OCI-M2 (cell line): ENCODE data around the gene SP3.

Source experiments
- DNase-seq: peaks from one replicate; lab custom pipeline; 2025; ENCODE audit not compliant: unreplicated experiment; lab: John Stamatoyannopoulos, UW

The SP3 gene

GRCh38 chr2:173965372-173966025, at the start of gene SP3:
Gene SP3, minus strand, starts transcription at chr2:173965373. Its CDS starts 202 bp downstream, at chr2:173965171.
- DNase-seq, result peak; percentile 27

DNA sequence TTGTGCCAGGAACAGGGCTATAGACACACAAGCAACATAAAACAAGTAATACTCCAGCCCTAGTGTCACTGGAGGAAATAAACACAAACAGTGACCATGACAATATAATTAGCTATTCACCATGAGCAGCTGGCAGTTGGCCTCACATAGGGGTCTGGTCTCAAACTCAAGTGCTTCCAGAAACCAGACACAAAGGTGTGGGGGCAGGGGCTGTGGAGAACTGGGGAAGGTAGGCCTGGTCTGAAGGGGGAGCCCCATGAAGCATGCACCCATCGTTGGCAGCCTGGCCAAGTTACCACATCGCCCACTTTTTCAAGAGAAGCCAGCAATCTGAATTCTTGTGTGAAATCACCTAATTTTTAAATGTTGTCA, 49.5 kb upstream of the SP3 start:
- no peak for DNase-seq

DNA sequence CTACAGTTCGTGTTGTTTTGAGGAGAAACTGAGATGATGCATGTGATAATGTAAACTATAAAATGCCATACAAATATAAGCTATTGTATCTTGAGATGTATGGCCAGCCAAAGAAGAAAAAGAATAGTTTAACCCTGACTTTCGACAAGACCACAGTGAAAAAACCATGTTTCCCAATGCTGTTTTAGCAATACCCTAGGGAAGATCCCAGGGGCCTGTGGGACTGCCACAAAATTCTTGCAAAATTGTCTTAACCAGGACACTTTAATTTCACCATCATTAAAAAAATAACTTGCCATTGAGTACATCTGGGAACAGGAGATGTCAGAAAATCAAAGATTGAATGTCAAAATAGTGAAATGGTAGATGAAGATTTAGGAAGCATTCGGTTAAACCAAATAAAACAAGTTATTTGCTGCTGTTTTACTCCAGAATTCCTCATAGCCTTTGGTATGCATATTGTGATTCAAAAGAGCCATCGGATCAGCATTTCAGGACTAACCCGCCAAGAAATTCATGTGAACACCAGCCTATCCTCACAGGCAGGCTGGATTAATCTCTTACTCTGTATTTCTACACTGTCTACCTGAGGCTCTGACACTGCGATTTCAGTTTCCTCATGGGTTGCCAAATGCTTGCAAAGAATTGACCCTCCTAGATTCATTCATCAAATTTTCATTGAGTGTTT, 49.0 kb upstream of the SP3 start:
- DNase-seq, result no peak

DNA sequence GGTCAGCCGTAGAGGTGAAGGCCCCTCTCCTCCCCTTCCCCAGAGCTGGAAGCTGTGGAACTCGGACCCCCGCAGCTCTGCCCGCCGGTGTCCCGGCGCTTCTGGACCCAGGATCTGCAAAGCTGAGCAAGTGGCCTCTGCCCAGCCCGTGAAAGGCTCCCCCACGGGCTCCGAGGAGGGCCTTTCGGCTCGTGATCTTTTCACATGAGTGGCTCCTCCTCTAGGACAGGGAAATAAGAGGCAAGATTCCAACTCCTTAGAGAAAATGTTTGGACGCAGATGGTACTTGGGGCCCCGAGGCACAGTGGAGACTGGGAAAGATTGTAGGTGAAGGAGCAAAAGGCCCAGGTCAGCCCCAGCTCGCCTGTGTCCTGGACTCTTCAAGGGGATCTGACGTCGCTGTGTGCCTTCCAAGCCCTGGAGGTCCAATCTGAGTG, 48.2 kb upstream of the SP3 start:
- DNase-seq, result no peak

DNA sequence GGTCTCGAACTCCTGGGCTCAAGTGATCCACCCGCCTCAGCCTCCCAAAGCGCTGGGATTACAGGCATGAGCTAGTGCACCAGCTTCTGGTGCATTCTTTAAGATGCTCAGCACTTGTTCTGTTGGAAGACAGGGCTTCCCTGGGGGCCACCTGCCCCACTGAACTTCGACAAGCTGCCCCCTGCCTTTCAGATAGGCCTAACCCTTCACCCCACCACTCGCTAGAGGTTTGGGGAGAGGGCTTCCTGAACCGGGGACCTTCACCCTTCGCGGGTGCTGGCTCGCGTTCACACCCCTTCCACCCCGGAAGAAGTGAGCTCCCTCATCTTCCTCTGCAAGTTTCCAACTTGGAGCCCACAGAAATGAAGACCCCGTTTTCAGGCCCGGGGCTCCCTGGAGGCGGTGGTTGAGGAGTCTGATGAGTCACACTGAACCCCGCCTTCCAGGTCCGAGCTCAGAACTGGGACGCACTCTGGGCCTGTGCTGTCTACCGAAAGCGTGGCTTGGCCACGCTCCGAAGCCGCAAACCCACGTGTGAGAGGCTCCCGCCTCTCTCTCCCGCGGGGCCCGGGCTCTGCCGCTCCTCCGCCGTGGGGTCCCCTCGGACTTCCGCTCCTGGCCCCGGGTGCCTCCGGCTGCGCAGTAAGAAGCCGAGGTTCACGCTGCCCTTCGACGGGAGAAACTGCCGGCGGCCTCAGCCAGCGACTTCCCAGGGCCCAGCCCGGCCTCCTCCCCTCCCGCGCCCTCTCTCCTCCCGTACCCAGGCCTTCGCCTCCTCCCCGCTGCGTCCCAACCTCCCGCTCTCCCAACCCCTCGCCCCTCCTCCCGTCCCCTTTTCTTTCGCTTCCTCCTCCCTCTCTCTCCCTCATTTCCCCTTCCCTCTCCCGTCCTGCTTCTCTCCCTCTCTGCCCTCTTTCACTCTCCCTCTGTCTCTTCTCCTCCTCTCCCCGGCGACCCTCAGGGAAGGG, 47.5 kb upstream of the SP3 start:
- no peak for DNase-seq

GRCh38 chr2:174011796-174012195, 46.6 kb upstream of the SP3 start:
- DNase-seq, result no peak

DNA sequence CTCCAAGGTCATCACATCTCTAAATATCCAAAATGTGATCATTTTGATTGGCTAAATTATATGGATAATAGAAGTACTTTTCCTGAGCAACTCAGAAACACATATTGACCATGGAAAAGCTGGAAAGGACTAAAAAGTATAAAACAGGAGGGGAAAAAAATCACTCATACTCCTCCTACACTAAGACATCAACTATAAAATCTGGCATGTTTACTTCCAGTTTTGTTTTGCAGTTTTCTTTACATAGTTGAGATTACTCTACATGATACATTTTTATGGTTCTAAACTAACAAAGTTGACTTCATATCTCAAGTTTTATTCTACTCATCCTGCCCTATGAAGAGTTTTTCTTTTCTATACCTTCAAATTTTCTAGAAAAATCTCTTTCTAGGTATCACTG, 46.0 kb upstream of the SP3 start:
- no peak for DNase-seq

DNA sequence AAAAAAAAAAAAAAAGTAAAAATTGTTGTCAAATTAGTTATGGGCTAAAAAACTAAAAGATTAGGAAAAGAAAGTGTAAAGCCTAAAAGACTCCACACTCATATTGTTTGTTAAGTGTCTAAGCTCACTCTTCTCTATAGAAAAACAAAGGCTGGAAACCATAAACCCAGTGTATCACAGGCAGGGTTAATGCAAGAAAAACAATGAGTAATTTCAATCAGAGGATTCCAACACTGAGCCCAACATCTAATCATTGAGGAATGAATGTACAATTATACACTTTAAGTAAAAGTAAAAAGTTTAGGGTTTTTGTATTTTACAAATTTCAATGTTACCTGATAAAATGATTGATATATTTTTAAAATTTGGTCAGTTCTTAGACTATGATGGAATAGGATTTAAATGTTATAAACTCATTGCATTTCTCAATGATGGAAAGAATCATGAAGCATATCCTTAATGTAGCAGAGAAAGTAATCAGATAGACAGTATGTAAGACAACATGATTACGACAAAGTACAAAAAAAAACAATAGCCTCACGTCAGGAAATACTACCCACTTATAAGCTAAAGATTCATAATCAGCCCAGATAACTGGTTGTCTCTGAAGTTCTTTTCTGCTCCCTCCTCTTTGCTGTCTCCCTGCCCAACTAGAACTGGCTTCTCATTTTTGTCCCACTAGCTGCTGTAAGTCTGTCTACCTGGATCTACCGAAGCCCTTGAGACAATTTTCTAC, 44.5 kb upstream of the SP3 start:
- no peak for DNase-seq

DNA sequence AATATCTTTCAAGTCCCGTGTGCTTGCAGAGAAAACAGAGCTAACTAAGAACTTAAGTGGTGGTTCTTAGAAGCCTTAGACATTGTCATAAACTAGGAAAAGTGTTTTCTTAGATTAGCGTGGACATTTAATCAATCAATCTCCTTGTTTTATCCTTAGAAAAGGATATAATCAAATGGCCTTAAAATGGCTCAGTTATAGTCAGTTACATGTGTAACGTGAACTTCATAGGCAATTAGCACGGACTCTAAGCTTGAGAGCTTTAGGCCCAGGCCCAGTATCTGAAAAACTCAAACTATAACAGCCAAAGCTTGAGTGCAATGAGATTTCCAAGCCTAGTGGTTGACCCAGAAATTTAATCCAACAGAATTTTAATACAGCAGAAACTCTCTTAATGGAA, 43.5 kb upstream of the SP3 start:
- no peak for DNase-seq

DNA sequence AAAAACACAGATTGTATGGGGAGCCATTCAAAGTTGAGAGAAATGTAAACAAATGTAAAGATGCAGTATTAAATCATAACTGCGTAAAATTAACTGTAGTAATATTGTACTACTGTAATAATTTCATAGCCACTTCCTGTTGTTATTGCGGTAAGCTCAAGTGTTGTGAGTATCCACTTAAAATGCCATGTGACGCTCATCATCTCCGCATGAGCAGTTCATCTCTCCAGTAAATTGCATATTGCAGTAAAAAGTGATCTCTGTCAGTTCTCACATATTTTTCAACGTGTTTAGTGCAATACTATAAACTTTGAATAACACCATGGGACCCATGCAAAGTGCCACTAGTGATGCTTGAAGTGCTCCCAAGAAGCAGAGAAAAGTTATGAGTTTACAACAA, 41.8 kb upstream of the SP3 start:
- no peak for DNase-seq

GRCh38 chr2:174005801-174006419, 40.7 kb upstream of the SP3 start:
- DNase-seq, result no peak

DNA sequence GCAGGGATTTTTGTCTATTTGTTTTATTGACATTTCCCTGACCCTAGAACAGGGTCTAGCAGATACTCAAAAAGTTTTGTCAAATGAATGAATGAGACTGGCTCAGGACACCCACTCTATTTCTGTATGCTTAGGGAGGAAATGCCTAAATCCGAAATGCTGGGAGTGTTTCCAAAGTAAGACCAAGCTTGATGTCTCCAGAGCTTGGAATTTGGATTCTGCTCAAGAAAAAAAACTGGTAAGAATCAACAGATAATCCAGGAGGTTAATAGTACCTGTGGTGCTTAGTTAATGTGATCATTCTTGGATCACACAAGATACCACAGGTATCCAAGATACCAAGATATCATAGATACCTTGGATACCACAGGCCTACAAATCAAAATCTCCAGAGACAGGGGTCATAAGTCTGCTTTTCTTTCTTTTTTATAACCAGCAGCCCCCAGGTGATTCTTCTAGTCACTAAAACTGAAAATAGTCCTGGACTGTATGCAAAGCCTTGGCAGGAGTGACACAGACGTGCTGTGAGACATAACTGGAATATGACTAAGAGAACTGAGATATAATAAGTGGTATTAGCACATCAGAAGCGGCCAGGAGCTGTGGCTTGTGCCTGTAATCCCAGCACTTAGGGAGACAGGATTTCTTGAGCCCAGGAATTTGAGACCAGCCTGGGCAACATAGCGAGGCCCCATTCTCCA, 39.9 kb upstream of the SP3 start:
- no peak for DNase-seq

DNA sequence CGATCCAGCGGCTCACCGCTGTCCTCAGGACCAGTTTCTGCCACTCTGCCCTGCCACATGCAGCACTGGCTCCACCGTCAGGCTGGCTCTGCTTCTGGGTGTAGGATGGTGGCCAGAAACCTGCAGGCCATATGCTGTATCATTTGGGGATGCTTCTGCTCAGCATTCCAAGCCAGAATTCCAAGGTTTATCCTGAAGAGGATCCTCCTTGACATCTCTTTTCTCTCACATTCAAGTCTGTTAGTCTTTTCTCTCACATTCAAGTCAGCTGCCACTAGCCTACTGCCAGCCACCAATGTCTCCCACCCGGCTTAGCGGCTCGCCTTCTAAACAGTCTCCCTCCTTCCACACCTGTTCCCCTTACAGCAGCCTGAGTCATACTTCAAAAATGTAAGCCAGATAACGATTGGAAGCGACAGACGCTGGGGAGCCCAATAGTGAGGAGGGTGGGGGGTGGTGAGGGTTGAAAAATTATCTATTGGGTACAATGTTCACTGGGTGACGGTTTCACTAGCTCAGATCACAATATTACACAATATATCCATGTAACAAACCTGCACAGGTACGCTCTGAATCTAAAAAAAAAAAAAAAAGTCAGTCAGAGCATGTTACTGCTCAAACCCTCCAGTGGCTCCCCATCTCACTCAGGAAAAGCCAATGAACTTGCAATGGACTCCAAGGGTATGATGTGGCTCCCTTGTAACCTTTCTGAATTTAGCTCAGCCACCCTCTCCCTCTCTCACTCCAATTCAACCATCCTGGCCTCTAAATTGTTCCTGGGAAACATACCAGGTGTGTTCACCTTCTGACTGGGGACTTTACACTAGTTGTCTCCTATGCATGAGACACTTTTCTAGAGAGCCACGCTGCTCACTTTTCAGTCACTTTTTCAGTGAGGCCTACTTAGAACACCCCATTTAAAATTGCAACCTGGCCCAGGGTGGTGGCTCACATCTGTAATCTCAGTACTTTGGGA, 38.8 kb upstream of the SP3 start:
- no peak for DNase-seq

GRCh38 chr2:174002679-174003078, 37.5 kb upstream of the SP3 start:
- DNase-seq, result no peak

DNA sequence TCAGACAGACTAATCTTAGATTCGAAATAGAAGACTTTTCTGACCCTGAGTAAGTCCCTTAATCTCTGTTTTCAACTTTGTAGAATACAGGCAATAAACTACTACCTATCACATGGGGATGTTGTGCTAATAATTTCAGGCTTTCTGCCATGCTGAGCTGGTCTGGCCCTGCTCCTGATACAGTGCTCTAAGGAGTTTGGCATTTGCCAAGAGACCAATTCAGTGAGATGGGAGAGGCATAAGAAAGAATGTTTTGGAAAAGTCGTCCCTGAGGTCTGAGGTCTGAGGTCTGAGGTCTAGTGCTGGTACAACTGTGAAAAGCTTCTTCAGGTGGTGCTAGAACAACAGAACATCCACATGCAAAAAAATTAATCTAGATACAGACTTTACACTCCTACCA, 35.9 kb upstream of the SP3 start:
- no peak for DNase-seq

GRCh38 chr2:173999724-174000123, 34.6 kb upstream of the SP3 start:
- DNase-seq, result no peak

GRCh38 chr2:173999272-173999671, 34.1 kb upstream of the SP3 start:
- DNase-seq, result no peak

DNA sequence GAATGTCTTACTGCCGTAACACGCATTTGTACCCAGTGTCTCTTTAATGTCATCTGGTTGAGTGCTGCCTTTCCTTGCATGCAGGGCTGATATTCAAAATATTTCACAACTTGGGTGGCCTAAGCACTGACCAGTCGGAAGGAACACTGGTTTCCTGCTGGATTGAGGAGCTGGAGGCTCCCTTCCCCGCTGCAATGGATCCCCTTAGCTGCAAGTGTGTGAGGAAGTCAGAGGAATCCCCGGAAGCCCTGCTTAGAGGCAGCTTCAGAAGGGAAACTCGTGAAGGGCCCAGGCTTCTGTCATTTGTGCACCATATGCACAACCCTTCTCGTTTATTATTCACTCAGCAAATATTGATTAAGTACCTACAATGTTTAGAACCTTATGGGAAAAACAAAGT, 33.2 kb upstream of the SP3 start:
- no peak for DNase-seq

DNA sequence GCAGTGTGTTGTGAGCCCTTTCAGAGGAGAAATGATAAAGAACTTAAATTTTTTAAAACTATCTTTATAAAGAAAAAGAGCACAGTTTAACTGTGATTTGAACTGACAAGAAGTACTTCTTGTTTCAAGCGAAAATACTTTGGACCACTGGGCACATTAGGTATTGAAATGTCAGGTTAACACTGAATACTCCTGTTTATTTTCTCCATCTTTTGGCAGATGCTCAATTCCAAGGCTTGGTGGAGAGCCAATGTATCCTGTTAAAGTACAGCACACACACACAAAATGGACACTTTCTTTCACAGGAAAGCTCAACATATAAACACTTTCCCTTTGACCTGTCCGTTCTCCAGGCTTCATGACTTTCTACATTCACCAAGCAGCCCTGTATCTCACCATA, 32.6 kb upstream of the SP3 start:
- DNase-seq, result no peak
